GM12878 (cell line): ENCODE results near the gene YIF1B. TPM values are rescaled to one million over a fixed set of nuclear protein-coding genes. Genes with fewer than 3 reads are reported as not detected.

ENCODE experiments used
- ATAC-seq: fragments of 200-7000 bp; cut with Tn5 transposase; 3 replicates; pipeline ENCODE4 v1.9.1; 2020; ENCODE audit warnings: mild to moderate bottlenecking, moderate library complexity
- BruUV-seq: library from RNA; stranded (reverse); fragments of 400-500 nt; replicated peaks from 2 replicates; lab custom pipeline; 2021; lab: Mats Ljungman, UMichigan
- CTCF ChIA-PET: fragments of 300-600 bp; sonication (Branson Sonifier 250); formaldehyde crosslinking; extraction: SDS; loops from one replicate; lab custom pipeline; 2021; ENCODE audit warnings: inconsistent platforms; lab: Yijun Ruan, JAX
- POLR2A ChIA-PET: fragments of 350-600 bp; formaldehyde crosslinking; extraction: SDS; loops from one replicate; lab custom pipeline; 2021; ENCODE audit warnings: inconsistent platforms; lab: Charles Lee
- RAD21 ChIA-PET: fragments of 300-600 bp; sonication (Branson Sonifier 250); formaldehyde crosslinking; loops from one replicate; lab custom pipeline; 2023; ENCODE audit warnings: antibody characterized with exemption; ENCODE audit not compliant: unreplicated experiment; lab: Charles Lee
- SMC1A ChIA-PET: fragments of 300-600 bp; sonication (Branson Sonifier 250); formaldehyde crosslinking; loops from one replicate; lab custom pipeline; 2023; ENCODE audit not compliant: unreplicated experiment, uncharacterized antibody; lab: Charles Lee
- DNase-seq: peaks from one replicate; pipeline ENCODE4 v3.0.0-alpha.2; 2011; ENCODE audit warnings: low read depth, low spot score
- FAIRE-seq: peaks from 3 replicates; lab custom pipeline; 2011; peaks lifted over from hg19 to GRCh38; lab: Jason Lieb, UNC
- H2AFZ ChIP-seq: 2 replicates; pipeline ENCODE4 v1.6.0; 2011; ENCODE audit warnings: low read depth, low read length, control low read depth; ENCODE audit not compliant: control insufficient read depth
- H3K27ac ChIP-seq: 2 replicates; pipeline ENCODE4 v1.5.1; 2011; ENCODE audit warnings: control low read depth; ENCODE audit not compliant: control insufficient read depth, insufficient read depth
- H3K27me3 ChIP-seq, 2 experiments: replicated peaks in 1 of 2; 2 replicates each; pipeline versions ENCODE4 v1.6.0 to v1.6.1; 2011; ENCODE audit warnings: low read length in 1 of 2; ENCODE audit not compliant: control insufficient read depth in 2 of 2, insufficient read depth in 2 of 2
- H3K36me3 ChIP-seq, 2 experiments: 2 replicates each; pipeline ENCODE4 v1.5.1; 2011; ENCODE audit warnings: low read length in 1 of 2; ENCODE audit not compliant: control insufficient read depth in 2 of 2, insufficient read depth in 2 of 2
- H3K4me1 ChIP-seq: 2 replicates; pipeline ENCODE4 v1.6.1; 2011; ENCODE audit warnings: mild to moderate bottlenecking, low read length, moderate library complexity, mixed read lengths; ENCODE audit not compliant: control insufficient read depth, insufficient read depth
- H3K4me2 ChIP-seq: 2 replicates; pipeline ENCODE4 v1.6.0; 2011; ENCODE audit warnings: control low read depth; ENCODE audit not compliant: control insufficient read depth, insufficient read depth
- H3K4me3 ChIP-seq: fragments of 200-600 bp; sonication (generic); 2 replicates; pipeline ENCODE4 v1.5.1; 2016
- H3K79me2 ChIP-seq: 2 replicates; pipeline ENCODE4 v1.6.0; 2011; ENCODE audit warnings: low read length; ENCODE audit not compliant: control insufficient read depth, insufficient read depth
- H3K9ac ChIP-seq: 2 replicates; pipeline ENCODE4 v1.8.0; 2011; ENCODE audit warnings: low read length, control low read depth, mixed read lengths; ENCODE audit not compliant: control insufficient read depth, insufficient read depth
- H3K9me3 ChIP-seq: replicated peaks from 3 replicates; pipeline ENCODE4 v1.5.1; 2011; ENCODE audit warnings: mild to moderate bottlenecking, low read length; ENCODE audit not compliant: control insufficient read depth, insufficient read depth
- H4K20me1 ChIP-seq: 2 replicates; pipeline ENCODE4 v1.6.0; 2011; ENCODE audit not compliant: control insufficient read depth, insufficient read depth
- CTCF ChIP-seq, 3 experiments: IDR thresholded peaks in 2 of 3; conservative IDR thresholded peaks in 1 of 3; 2 replicates each; pipeline ENCODE4 v1.5.1; 2011; ENCODE audit warnings: low read depth in 3 of 3, low read length in 3 of 3, mild to moderate bottlenecking in 3 of 3, control low read depth in 2 of 3, moderate library complexity in 2 of 3, inconsistent platforms in 1 of 3, mixed read lengths in 1 of 3; ENCODE audit not compliant: control insufficient read depth in 2 of 3, insufficient read depth in 1 of 3; ENCODE audit errors: extremely low read depth in 1 of 3
- NFIC ChIP-seq: IDR thresholded peaks from 2 replicates; pipeline ENCODE4 v1.6.1; 2012; ENCODE audit warnings: low read depth, mild to moderate bottlenecking, inconsistent platforms, low read length, moderate library complexity
- SIN3A ChIP-seq: IDR thresholded peaks from 2 replicates; pipeline ENCODE4 v1.6.1; 2012; ENCODE audit warnings: low read depth, low read length, improper control_type of control experiment
- SMAD1 ChIP-seq: fragments of 450-650 bp; IDR thresholded peaks from 2 replicates; pipeline ENCODE4 v1.6.1; 2018; ENCODE audit warnings: mild to moderate bottlenecking, low read depth; ENCODE audit not compliant: partially characterized antibody
- SMC3 ChIP-seq: IDR thresholded peaks from 2 replicates; pipeline ENCODE4 v1.6.1; 2011; ENCODE audit warnings: low read length, improper control_type of control experiment, borderline replicate concordance
- TAF1 ChIP-seq: IDR thresholded peaks from 2 replicates; pipeline ENCODE4 v1.6.1; 2011; ENCODE audit warnings: mild to moderate bottlenecking, low read depth, low read length, borderline replicate concordance
- ZBTB40 ChIP-seq: fragments of 450-650 bp; IDR thresholded peaks from 2 replicates; pipeline ENCODE4 v1.6.1; 2016; ENCODE audit warnings: mild to moderate bottlenecking, moderate library complexity, borderline replicate concordance
- ZNF592 ChIP-seq: fragments of 450-650 bp; IDR thresholded peaks from 2 replicates; pipeline ENCODE4 v1.6.1; 2017; ENCODE audit warnings: mild to moderate bottlenecking, moderate library complexity
- ZNF687 ChIP-seq: fragments of 450-650 bp; IDR thresholded peaks from 2 replicates; pipeline ENCODE4 v1.6.1; 2017; ENCODE audit warnings: mild to moderate bottlenecking, moderate library complexity
- WGBS: methylation state at CpG from one replicate; pipeline ENCODE4 v1.1.6; 2016; ENCODE audit warnings: low lambda C conversion rate; ENCODE audit not compliant: insufficient replicate concordance, insufficient coverage; ENCODE audit errors: missing lambda C conversion rate; 5-methylcytosine and 5-hydroxymethylcytosine counted together
- in situ Hi-C: fragments of 300-500 bp; cut with MboI; formaldehyde crosslinking; loops from 9 replicates; pipeline ENCODE4 v1.14.3; 2018; ENCODE audit warnings: mixed read lengths
- intact Hi-C: fragments of 100-400 bp; cut with micrococcal nuclease; formaldehyde crosslinking; loops from one replicate; pipeline ENCODE4 v1.14.2; 2022; ENCODE audit not compliant: unreplicated experiment
- polyA plus RNA-seq, 11 experiments: library from polyadenylated mRNA; depleted of rRNA in 4 of 11; unstranded in 6 of 11; stranded (reverse) in 5 of 11; fragments of >200 nt; fragmentation: Nextera tagmentation in 4 of 11; fragmentation: Illumina TruSeq in 1 of 11; extraction: Ambion mirVana in 4 of 11; extraction: Trizol in 1 of 11; gene quantifications; 1 replicate in 1 of 11; 2 replicates in 10 of 11; pipeline versions ENCODE4 v1.2.1 to v1.2.3, GENCODE V29; 2011 to 2016; ENCODE audit warnings: inconsistent platforms in 2 of 11, missing spikeins in 2 of 11, low read depth in 1 of 11
- total RNA-seq, 4 experiments: library from RNA; depleted of rRNA in 3 of 4; stranded (reverse); fragments of >200 nt in 3 of 4; fragmentation: Illumina TruSeq in 1 of 4; extraction: Trizol in 1 of 4; gene quantifications; 2 replicates each; pipeline versions ENCODE4 v1.2.1 to v1.2.3, GENCODE V29; 2013 to 2021

YIF1B gene
- total and polyA plus RNA-seq, 10 of the 15 experiments (the other 5 are each of a cell fraction or from before 2014, with no cell fraction given) = 1.3 to 106 (median 53.5) TPM

DNA sequence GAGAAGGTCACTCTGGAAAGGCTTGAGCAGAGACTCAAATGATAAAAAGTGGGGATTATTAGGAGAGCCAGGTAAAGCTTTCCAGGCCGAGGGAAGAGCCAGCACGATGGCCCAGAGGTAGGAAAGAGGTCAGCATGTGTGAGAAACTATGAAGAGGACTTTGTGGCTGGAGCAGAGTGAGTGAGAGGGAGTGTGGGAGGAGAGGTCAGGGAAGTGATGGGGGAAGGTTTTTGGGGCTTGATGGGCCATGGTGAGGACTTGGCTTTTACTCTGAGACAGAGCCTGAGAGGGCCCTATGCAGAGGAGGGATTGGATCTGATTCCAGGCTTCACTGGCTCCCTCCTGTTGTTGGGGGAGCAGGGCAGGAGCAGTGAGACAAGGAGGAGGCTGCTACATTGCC, 25.2 kb upstream of the YIF1B start:
- POLR2A ChIA-PET = no interaction called here
- TF ChIP-seq TAF1 = no peak
- TF ChIP-seq NFIC = no peak
- TF ChIP-seq ZNF687 = no peak
- no peak for TF ChIP-seq CTCF (IDR thresholded peaks at IDR 0.05 in 2 of 3, conservative IDR thresholded peaks at IDR 0.05 in 1 of 3; ENCODE audit: control insufficient read depth in 2 of 3, extremely low read depth in 1 of 3, insufficient read depth in 1 of 3, low read depth in 3 of 3, low read length in 3 of 3)
- no peak for TF ChIP-seq ZBTB40
- no peak for TF ChIP-seq SMC3
- no peak for TF ChIP-seq SMAD1
- TF ChIP-seq SIN3A = no peak
- TF ChIP-seq ZNF592 = no peak

More for the DNA sequence above, 25.2 kb upstream of the YIF1B start:
- ATAC-seq = no peak
- intact Hi-C loops = no loop called here
- H3K9me3 ChIP-seq = no peaks in the 10 kb centered on the region
- BruUV-seq = no TSS peak
- no peaks in the 10 kb centered on the region for H4K20me1 ChIP-seq
- H3K4me1 ChIP-seq = peaks cover 3% of the 10 kb centered on the region; the same call in 1 of the 2 replicates
- H3K4me3 ChIP-seq = no peak overlapping the region
- no peak for DNase-seq
- 71% methylated on average over 2 of the region's 2 CpGs for WGBS
- ChIA-PET SMC1A (no interaction called here), CTCF (no interaction called here), RAD21 (no interaction called here)
- no peaks in the 10 kb centered on the region for H3K27me3 ChIP-seq
- H3K9ac ChIP-seq = no peak overlapping the region
- H3K4me2 ChIP-seq = no peak overlapping the region
- no peaks in the 10 kb centered on the region for H3K36me3 ChIP-seq
- no peak for FAIRE-seq
- no peaks in the 10 kb centered on the region for H3K79me2 ChIP-seq
- no peak overlapping the region for H3K27ac ChIP-seq
- H2AFZ ChIP-seq = no peak overlapping the region
- in situ Hi-C loops = no loop called here
